ENCODE results near the gene PCED1B. TPM values are rescaled to one million over a fixed set of nuclear protein-coding genes. Genes with fewer than 3 reads are reported as not detected.
"Not testable (repeated sequence)": the region's sequence is repeated elsewhere in the genome, so short reads cannot be mapped to it uniquely, and the experiment has no call there.

Gene PCED1B
- total RNA-seq, 2 donors from 2014 or later: 6.6 to 12.3 TPM

GRCh38 chr12:47041327-47041726 is 38.1 kb upstream of the PCED1B start:
- no peaks in the 10 kb centered on the region for H3K36me3 ChIP-seq

DNA sequence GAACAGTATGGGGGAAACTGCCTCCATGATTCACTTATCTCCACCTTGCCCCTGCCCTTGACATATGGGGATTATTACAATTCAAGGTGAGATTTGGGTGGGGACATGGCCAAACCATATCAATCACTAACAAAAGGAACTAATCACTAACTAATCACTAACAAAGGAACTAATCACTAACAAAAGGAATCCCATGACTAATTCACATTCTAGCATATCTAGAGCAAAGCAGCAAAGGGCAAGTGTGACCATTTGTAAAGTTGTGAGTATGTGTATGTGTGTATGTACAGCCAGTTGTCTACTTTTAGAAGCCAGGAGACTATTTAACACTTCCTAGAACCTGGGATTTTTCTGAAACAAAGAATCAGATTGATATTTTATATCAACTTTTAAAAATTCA is 30.9 kb upstream of the PCED1B start:
- Histone ChIP-seq H3K4me3 (no peak overlapping the region), H3K9me3 (peaks cover 4% of the 10 kb centered on the region), H3K27me3 (replicated peaks; ENCODE audit: insufficient read depth) (no peaks in the 10 kb centered on the region), H3K4me1 (ENCODE audit: control insufficient read depth in 1 of 2, low read depth in 2 of 2) (no peaks in the 10 kb centered on the region), H3K36me3 (no peaks in the 10 kb centered on the region), H3K27ac (no peak overlapping the region)
- ATAC-seq (ENCODE audit: insufficient number of reproducible peaks, low FRiP score, low read depth): no peak
- DNase-seq (ENCODE audit: low spot score): no peak
- TF ChIP-seq, protein P1, sequence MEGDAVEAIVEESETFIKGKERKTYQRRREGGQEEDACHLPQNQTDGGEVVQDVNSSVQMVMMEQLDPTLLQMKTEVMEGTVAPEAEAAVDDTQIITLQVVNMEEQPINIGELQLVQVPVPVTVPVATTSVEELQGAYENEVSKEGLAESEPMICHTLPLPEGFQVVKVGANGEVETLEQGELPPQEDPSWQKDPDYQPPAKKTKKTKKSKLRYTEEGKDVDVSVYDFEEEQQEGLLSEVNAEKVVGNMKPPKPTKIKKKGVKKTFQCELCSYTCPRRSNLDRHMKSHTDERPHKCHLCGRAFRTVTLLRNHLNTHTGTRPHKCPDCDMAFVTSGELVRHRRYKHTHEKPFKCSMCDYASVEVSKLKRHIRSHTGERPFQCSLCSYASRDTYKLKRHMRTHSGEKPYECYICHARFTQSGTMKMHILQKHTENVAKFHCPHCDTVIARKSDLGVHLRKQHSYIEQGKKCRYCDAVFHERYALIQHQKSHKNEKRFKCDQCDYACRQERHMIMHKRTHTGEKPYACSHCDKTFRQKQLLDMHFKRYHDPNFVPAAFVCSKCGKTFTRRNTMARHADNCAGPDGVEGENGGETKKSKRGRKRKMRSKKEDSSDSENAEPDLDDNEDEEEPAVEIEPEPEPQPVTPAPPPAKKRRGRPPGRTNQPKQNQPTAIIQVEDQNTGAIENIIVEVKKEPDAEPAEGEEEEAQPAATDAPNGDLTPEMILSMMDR (IDR thresholded peaks at IDR 0.05): no peak

More at GRCh38 chr12:47041327-47041726, 38.1 kb upstream of the PCED1B start:
- no peak for DNase-seq (ENCODE audit: low spot score)
- no peak for ATAC-seq (ENCODE audit: insufficient number of reproducible peaks, low FRiP score, low read depth)
- TF ChIP-seq, protein P1 (IDR thresholded peaks at IDR 0.05): no peak
- Histone ChIP-seq H3K27ac (no peak overlapping the region), H3K27me3 (replicated peaks; ENCODE audit: insufficient read depth) (no peaks in the 10 kb centered on the region), H3K4me3 (no peak overlapping the region), H3K9me3 (peaks cover 3% of the 10 kb centered on the region), H3K4me1 (ENCODE audit: control insufficient read depth in 1 of 2, low read depth in 2 of 2) (peaks cover 9 to 15% of the 10 kb centered on the region in 2 donors)

DNA sequence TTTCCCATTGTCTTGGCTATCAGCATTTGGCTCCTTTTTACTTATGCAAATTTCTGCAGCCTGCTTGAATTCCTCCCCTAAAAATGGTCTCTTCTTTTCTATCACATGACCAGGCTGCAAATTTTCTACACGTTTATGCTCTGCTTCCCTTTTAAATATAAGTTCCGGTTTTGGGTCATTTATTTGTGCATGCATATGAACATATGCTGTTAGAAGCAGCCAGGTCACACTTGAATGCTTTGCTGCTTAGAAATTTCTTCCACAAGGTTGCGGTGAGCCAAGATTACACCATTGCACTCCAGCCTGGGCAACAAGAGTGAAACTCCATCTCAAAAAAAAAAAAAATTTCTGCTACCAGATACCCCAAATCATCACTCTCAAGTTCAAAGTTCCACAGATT is 28.1 kb upstream of the PCED1B start:
- not testable (repeated sequence) for H3K36me3 ChIP-seq; H3K4me3 ChIP-seq; DNase-seq (ENCODE audit: low spot score); ATAC-seq (ENCODE audit: insufficient number of reproducible peaks, low FRiP score, low read depth); H3K4me1 ChIP-seq (ENCODE audit: control insufficient read depth in 1 of 2, low read depth in 2 of 2); H3K9me3 ChIP-seq; H3K27me3 ChIP-seq (replicated peaks; ENCODE audit: insufficient read depth); H3K27ac ChIP-seq

DNA sequence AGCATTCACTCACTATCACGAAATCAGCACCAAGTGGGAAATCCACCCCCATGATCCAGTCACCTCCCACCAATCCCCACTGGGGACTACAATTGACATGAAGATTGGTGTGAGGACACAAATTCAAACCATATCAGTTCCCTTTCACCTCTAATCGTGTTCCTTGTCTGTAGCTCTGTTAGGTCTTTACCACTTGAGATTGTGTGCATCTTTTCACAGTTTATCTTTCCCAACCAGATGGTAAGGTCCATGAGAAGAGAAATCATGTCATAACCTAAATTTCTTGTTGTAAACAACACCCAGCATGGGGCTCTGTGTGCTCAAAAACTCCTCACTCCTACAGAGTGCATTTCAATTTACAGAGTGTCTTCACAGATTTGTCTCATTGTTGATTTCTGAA is 27.1 kb upstream of the PCED1B start:
- H3K27me3 ChIP-seq (replicated peaks; ENCODE audit: insufficient read depth): no peaks in the 10 kb centered on the region
- DNase-seq (ENCODE audit: low spot score): no peak
- H3K4me3 ChIP-seq: no peak overlapping the region
- H3K27ac ChIP-seq: no peak overlapping the region
- H3K4me1 ChIP-seq (ENCODE audit: control insufficient read depth in 1 of 2, low read depth in 2 of 2): no peaks in the 10 kb centered on the region
- ATAC-seq (ENCODE audit: insufficient number of reproducible peaks, low FRiP score, low read depth): no peak
- H3K36me3 ChIP-seq: no peaks in the 10 kb centered on the region
- TF ChIP-seq, protein P1 (IDR thresholded peaks at IDR 0.05): no peak
- peaks cover 4% of the 10 kb centered on the region for H3K9me3 ChIP-seq

GRCh38 chr12:47053961-47054360 is 25.5 kb upstream of the PCED1B start:
- no peaks in the 10 kb centered on the region for H3K36me3 ChIP-seq
- no peak for ATAC-seq (ENCODE audit: insufficient number of reproducible peaks, low FRiP score, low read depth)
- TF ChIP-seq, protein P1 (IDR thresholded peaks at IDR 0.05): no peak
- no peak overlapping the region for H3K27ac ChIP-seq
- no peaks in the 10 kb centered on the region for H3K4me1 ChIP-seq (ENCODE audit: control insufficient read depth in 1 of 2, low read depth in 2 of 2)
- no peak overlapping the region for H3K4me3 ChIP-seq
- no peaks in the 10 kb centered on the region for H3K27me3 ChIP-seq (replicated peaks; ENCODE audit: insufficient read depth)
- H3K9me3 ChIP-seq: peaks cover 4% of the 10 kb centered on the region
- DNase-seq (ENCODE audit: low spot score): no peak

GRCh38 chr12:47054659-47055058 is 24.8 kb upstream of the PCED1B start:
- H3K4me1 ChIP-seq (ENCODE audit: control insufficient read depth in 1 of 2, low read depth in 2 of 2): no peaks in the 10 kb centered on the region
- DNase-seq (ENCODE audit: low spot score) (no peak), ATAC-seq (ENCODE audit: insufficient number of reproducible peaks, low FRiP score, low read depth) (no peak)
- no peak overlapping the region for H3K27ac ChIP-seq
- peaks cover 4% of the 10 kb centered on the region for H3K9me3 ChIP-seq
- TF ChIP-seq, protein P1 (IDR thresholded peaks at IDR 0.05): no peak
- H3K4me3 ChIP-seq: no peak overlapping the region
- no peaks in the 10 kb centered on the region for H3K27me3 ChIP-seq (replicated peaks; ENCODE audit: insufficient read depth)
- H3K36me3 ChIP-seq: no peaks in the 10 kb centered on the region

- not testable (repeated sequence) for H3K27me3 ChIP-seq (replicated peaks; ENCODE audit: insufficient read depth); H3K36me3 ChIP-seq; DNase-seq (ENCODE audit: low spot score); H3K4me3 ChIP-seq; H3K9me3 ChIP-seq; H3K4me1 ChIP-seq (ENCODE audit: control insufficient read depth in 1 of 2, low read depth in 2 of 2); H3K27ac ChIP-seq; ATAC-seq (ENCODE audit: insufficient number of reproducible peaks, low FRiP score, low read depth)
These were observed 23.6 kb upstream of the PCED1B start for GRCh38 chr12:47055856-47056255.

DNA sequence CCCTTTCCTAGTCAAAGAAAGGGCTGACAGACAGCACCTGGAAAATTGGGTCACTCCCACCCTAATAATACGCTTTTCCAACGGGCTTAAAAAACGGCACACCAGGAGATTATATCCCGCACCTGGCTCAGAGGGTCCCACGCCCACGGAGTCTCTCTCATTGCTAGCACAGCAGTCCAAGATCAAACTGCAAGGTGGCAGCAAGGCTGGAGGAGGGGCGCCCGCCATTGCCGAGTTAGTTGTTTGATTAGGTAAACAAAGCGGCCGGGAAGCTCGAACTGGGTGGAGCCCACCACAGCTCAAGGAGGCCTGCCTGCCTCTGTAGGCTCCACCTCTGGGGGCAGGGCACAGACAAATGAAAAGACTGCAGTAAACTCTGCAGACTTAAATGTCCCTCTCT is 22.5 kb upstream of the PCED1B start:
- not testable (repeated sequence) for ATAC-seq (ENCODE audit: insufficient number of reproducible peaks, low FRiP score, low read depth); H3K4me1 ChIP-seq (ENCODE audit: control insufficient read depth in 1 of 2, low read depth in 2 of 2); H3K27ac ChIP-seq; H3K27me3 ChIP-seq (replicated peaks; ENCODE audit: insufficient read depth); H3K36me3 ChIP-seq; H3K4me3 ChIP-seq; H3K9me3 ChIP-seq; DNase-seq (ENCODE audit: low spot score)
